HepG2 (cell line): ENCODE measurements around the gene FBLN5.

Experiments
- EP300 ChIP-seq, 3 experiments: sonication (generic) in 1 of 3; formaldehyde crosslinking in 1 of 3; IDR thresholded peaks; 2 replicates each; pipeline versions ENCODE4 v1.5.1 to v1.6.1; 2011 to 2020; ENCODE audit warnings: low read depth in 2 of 3, low read length in 2 of 3, borderline replicate concordance in 1 of 3, improper control_type of control experiment in 1 of 3, mild to moderate bottlenecking in 1 of 3, missing genetic modification reagents in 1 of 3, moderate library complexity in 1 of 3
- EZH2 ChIP-seq: conservative IDR thresholded peaks from 2 replicates; pipeline ENCODE4 v1.6.1; 2012; ENCODE audit warnings: mild to moderate bottlenecking, low read depth, low read length, moderate library complexity
- NFIC ChIP-seq: IDR thresholded peaks from 2 replicates; pipeline ENCODE4 v1.6.1; 2012; ENCODE audit warnings: mild to moderate bottlenecking, low read length, inconsistent platforms
- POLR2A ChIP-seq, 2 experiments: IDR thresholded peaks; 2 replicates each; pipeline ENCODE4 v1.6.1; 2011; ENCODE audit warnings: low read depth in 2 of 2, low read length in 2 of 2, mild to moderate bottlenecking in 1 of 2, moderate library complexity in 1 of 2; ENCODE audit not compliant: insufficient read depth in 1 of 2
- RELA ChIP-seq: sonication (generic); formaldehyde crosslinking; IDR thresholded peaks from 2 replicates; pipeline ENCODE4 v1.4.0; 2020; ENCODE audit warnings: missing genetic modification reagents
- RNF2 ChIP-seq: fragments of 450-650 bp; conservative IDR thresholded peaks from 2 replicates; pipeline ENCODE4 v1.6.1; 2016; ENCODE audit warnings: low read depth
- YY1 ChIP-seq: IDR thresholded peaks from 2 replicates; pipeline ENCODE4 v1.6.1; 2011; ENCODE audit warnings: low read length, low read depth, moderate library complexity, mild to moderate bottlenecking; ENCODE audit not compliant: insufficient read depth, insufficient replicate concordance
- TF ChIP-seq, protein P1 (sequence below): sonication (generic); formaldehyde crosslinking; IDR thresholded peaks from 2 replicates; pipeline ENCODE4 v1.4.0; 2020; ENCODE audit warnings: low read depth, mild to moderate bottlenecking, missing genetic modification reagents
- TF ChIP-seq, protein P2 (sequence below): sonication (generic); formaldehyde crosslinking; IDR thresholded peaks from 2 replicates; pipeline ENCODE4 v1.4.0; 2020; ENCODE audit warnings: mild to moderate bottlenecking, missing genetic modification reagents

DNA sequence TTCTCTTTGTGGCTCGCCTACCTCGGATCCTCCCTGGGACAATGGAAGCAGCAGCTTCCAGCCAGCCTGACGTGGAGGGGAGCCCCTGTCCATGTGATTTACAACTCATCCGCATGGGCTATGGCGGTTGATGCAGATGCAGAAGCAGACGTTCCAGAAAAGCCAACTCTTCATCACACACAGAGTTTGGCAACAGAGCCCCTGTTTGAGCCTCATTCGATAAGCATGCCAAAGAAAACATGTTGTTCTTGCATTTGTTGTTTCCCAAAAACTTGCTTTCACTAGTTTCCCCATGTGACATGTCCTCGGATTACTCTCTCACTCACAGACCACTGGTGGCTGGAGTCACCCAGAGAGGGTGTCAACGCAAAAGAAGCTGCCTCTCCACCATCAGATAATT is 63.7 kb downstream of the FBLN5 start:
- TF ChIP-seq RNF2 = no peak
- no peak for TF ChIP-seq POLR2A (IDR thresholded peaks at IDR 0.05; ENCODE audit: insufficient read depth in 1 of 2, low read depth in 2 of 2, low read length in 2 of 2)
- TF ChIP-seq, protein P1, sequence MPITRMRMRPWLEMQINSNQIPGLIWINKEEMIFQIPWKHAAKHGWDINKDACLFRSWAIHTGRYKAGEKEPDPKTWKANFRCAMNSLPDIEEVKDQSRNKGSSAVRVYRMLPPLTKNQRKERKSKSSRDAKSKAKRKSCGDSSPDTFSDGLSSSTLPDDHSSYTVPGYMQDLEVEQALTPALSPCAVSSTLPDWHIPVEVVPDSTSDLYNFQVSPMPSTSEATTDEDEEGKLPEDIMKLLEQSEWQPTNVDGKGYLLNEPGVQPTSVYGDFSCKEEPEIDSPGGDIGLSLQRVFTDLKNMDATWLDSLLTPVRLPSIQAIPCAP = no peak
- no peak for TF ChIP-seq NFIC
- no peak for TF ChIP-seq EZH2
- TF ChIP-seq YY1 = no peak
- TF ChIP-seq, protein P2, sequence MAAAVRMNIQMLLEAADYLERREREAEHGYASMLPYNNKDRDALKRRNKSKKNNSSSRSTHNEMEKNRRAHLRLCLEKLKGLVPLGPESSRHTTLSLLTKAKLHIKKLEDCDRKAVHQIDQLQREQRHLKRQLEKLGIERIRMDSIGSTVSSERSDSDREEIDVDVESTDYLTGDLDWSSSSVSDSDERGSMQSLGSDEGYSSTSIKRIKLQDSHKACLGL = no peak
- TF ChIP-seq RELA = no peak
- no peak for TF ChIP-seq EP300 (IDR thresholded peaks at IDR 0.05; ENCODE audit: low read depth in 2 of 2, low read length in 2 of 2)
- no peak for TF ChIP-seq EP300 (CRISPR knock-in tag; IDR thresholded peaks at IDR 0.05; ENCODE audit: borderline replicate concordance)
